ENCODE data around the gene ASIC2. TPM values are rescaled to one million over a fixed set of nuclear protein-coding genes. Genes with fewer than 3 reads are reported as not detected.
A peak's percentile ranks its signal among the peaks of the same experiment; 100 is the strongest.

Gene ASIC2
- total and polyA plus RNA-seq, 2 donors from 2014 or later, result 0.60 to 2.9 TPM

DNA sequence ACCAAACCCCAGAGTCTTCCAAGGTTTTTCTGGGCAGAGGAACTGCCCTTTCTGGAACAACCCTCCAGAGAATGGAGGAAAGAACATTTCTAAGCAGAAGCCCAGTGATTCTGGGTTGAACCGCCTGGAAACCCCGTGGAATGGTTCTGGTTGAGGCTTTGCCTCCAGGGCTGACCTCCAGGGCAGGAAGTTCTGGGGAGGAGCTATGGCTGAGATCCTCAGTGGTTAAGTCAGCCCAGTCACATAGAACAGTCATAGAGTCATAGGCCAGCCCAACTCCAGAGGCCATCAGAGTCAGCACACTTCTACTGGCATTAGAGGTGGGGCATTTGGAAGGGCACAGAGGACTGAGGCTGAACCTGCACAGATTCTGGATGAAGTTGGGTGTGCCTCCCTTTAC, 235.5 kb downstream of the ASIC2 start:
- Histone ChIP-seq H3K27me3 (ENCODE audit: control insufficient read depth, insufficient read depth, low read length) (no peaks in the 10 kb centered on the region), H3K27ac (ENCODE audit: low read depth in 2 of 2, low read length in 2 of 2) (no peak overlapping the region), H3K4me3 (ENCODE audit: low read length in 3 of 3) (no peak overlapping the region), H3K36me3 (ENCODE audit: control insufficient read depth in 2 of 3, insufficient read depth in 3 of 3, low read length in 3 of 3) (no peaks in the 10 kb centered on the region), H3K9ac (ENCODE audit: low read length in 3 of 3) (no peak overlapping the region), H3K9me3 (ENCODE audit: control insufficient read depth in 2 of 3, insufficient read depth in 1 of 3, low read length in 3 of 3) (no peaks in the 10 kb centered on the region), H3K4me1 (ENCODE audit: control insufficient read depth in 2 of 3, insufficient read depth in 2 of 3, low read depth in 1 of 3, low read length in 3 of 3) (no peaks in the 10 kb centered on the region)
- intact Hi-C loops (cut with DNase I), result no loop called here
- no peak for FAIRE-seq
- DNase-seq, result no peak
- TF ChIP-seq, protein P1, sequence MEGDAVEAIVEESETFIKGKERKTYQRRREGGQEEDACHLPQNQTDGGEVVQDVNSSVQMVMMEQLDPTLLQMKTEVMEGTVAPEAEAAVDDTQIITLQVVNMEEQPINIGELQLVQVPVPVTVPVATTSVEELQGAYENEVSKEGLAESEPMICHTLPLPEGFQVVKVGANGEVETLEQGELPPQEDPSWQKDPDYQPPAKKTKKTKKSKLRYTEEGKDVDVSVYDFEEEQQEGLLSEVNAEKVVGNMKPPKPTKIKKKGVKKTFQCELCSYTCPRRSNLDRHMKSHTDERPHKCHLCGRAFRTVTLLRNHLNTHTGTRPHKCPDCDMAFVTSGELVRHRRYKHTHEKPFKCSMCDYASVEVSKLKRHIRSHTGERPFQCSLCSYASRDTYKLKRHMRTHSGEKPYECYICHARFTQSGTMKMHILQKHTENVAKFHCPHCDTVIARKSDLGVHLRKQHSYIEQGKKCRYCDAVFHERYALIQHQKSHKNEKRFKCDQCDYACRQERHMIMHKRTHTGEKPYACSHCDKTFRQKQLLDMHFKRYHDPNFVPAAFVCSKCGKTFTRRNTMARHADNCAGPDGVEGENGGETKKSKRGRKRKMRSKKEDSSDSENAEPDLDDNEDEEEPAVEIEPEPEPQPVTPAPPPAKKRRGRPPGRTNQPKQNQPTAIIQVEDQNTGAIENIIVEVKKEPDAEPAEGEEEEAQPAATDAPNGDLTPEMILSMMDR (IDR thresholded peaks at IDR 0.05; ENCODE audit: borderline replicate concordance, extremely low read depth, insufficient read depth), result no peak

DNA sequence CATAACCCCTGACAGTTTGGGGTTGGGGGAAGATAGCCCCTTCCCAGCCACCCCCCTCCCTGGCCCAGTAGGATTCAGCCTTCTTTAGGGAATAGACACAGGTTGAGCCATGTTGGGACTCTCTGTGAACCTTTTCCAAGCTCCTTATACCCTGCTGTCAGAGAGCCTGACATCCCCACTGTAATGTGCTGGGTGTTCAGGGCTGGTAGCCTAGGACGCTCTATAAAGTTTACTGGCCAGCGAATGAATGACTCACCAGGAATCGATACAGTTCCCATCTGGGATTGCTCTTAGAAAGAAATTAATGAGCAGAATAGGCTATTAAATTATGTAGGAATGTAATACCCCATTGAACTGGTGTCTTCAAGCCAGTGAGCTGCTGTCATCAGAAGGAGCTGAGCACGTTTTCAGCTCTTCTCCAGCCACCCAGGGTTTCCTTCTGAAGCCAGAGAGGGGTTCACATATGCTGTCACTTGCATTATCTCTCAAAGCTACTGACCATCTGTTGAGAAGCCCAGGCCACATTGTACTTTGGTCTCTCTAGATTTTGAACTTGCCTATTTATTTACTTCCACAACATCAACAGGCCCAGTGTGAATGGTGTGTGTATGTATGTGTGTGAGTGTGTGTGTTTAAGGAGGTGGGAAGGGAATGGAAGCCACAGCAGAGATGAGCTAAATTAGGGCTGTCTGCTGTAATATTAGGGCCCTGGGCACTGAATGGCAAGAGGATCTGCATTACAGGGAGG, 236.5 kb downstream of the ASIC2 start:
- Histone ChIP-seq H3K27me3 (ENCODE audit: control insufficient read depth, insufficient read depth, low read length) (no peaks in the 10 kb centered on the region), H3K27ac (ENCODE audit: low read depth in 2 of 2, low read length in 2 of 2) (no peak overlapping the region), H3K4me3 (ENCODE audit: low read length in 3 of 3) (no peak overlapping the region), H3K9me3 (ENCODE audit: control insufficient read depth in 2 of 3, insufficient read depth in 1 of 3, low read length in 3 of 3) (no peaks in the 10 kb centered on the region), H3K9ac (ENCODE audit: low read length in 3 of 3) (no peak overlapping the region), H3K36me3 (ENCODE audit: control insufficient read depth in 2 of 3, insufficient read depth in 3 of 3, low read length in 3 of 3) (no peaks in the 10 kb centered on the region), H3K4me1 (ENCODE audit: control insufficient read depth in 2 of 3, insufficient read depth in 2 of 3, low read depth in 1 of 3, low read length in 3 of 3) (no peaks in the 10 kb centered on the region)
- intact Hi-C loops (cut with DNase I), result no loop called here
- FAIRE-seq (no peak), DNase-seq (no peak)
- TF ChIP-seq, protein P1 (IDR thresholded peaks at IDR 0.05; ENCODE audit: borderline replicate concordance, extremely low read depth, insufficient read depth), result no peak

DNA sequence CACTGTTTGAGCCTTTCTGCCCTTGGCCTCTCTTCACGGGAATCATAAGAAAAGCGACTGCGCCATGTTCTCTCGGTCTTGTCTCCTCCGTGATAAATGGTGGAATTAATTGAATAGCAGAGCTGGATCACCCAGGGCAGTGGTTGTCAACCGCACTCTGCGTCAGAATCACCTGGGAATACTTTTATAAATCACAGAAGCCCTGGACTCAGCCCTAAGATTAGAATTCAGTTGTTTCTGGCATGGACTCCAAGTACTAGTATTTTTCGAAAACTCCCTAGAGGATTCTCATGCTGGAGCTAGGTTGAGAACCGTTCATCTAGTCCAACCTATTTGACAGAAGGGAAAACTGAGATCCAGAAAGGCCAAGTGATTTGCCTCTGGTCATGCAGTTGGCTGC, 237.3 kb downstream of the ASIC2 start:
- TF ChIP-seq, protein P1 (IDR thresholded peaks at IDR 0.05; ENCODE audit: borderline replicate concordance, extremely low read depth, insufficient read depth), result no peak
- H3K27ac ChIP-seq (ENCODE audit: low read depth in 2 of 2, low read length in 2 of 2), result no peak overlapping the region
- intact Hi-C loops (cut with DNase I), result no loop called here
- no peaks in the 10 kb centered on the region for H3K9me3 ChIP-seq (ENCODE audit: control insufficient read depth in 2 of 3, insufficient read depth in 1 of 3, low read length in 3 of 3)
- no peaks in the 10 kb centered on the region for H3K36me3 ChIP-seq (ENCODE audit: control insufficient read depth in 2 of 3, insufficient read depth in 3 of 3, low read length in 3 of 3)
- H3K4me3 ChIP-seq (ENCODE audit: low read length in 3 of 3), result no peak overlapping the region
- no peak for FAIRE-seq
- DNase-seq, result peak in 1 of 5 donors; percentile 33
- no peaks in the 10 kb centered on the region for H3K27me3 ChIP-seq (ENCODE audit: control insufficient read depth, insufficient read depth, low read length)
- H3K9ac ChIP-seq (ENCODE audit: low read length in 3 of 3), result no peak overlapping the region
- H3K4me1 ChIP-seq (ENCODE audit: control insufficient read depth in 2 of 3, insufficient read depth in 2 of 3, low read depth in 1 of 3, low read length in 3 of 3), result no peaks in the 10 kb centered on the region

Data from kidney (tissue), 14 donors.